Fibroblast of villous mesenchyme (primary cell): ENCODE results near the gene AXIN1. TPM values are rescaled to one million over a fixed set of nuclear protein-coding genes. Genes with fewer than 3 reads are reported as not detected.
A peak's percentile ranks its signal among the peaks of the same experiment; 100 is the strongest.

ENCODE experiments used
- DNase-seq: peaks from one replicate; pipeline ENCODE4 v3.0.0-alpha.2; 2010; ENCODE audit warnings: low read depth
- H3K4me3 ChIP-seq: 2 replicates; pipeline ENCODE4 v1.5.1; 2011; ENCODE audit warnings: low read depth, mild to moderate bottlenecking, low read length
- CTCF ChIP-seq: IDR thresholded peaks from 2 replicates; pipeline ENCODE4 v1.5.1; 2012; ENCODE audit warnings: low read depth, mild to moderate bottlenecking, low read length; ENCODE audit not compliant: insufficient read depth
- total RNA-seq: library from RNA; depleted of rRNA; stranded (reverse); fragments of >200 nt; gene quantifications from 2 replicates; pipeline ENCODE4 v1.2.3, GENCODE V29; 2012

AXIN1 gene
- total RNA-seq, 1 donor = 16.4 TPM

GRCh38 chr16:320206-320605 lies 32.3 kb downstream of the AXIN1 start:
- H3K4me3 ChIP-seq = no peak overlapping the region
- TF ChIP-seq CTCF = no peak
- DNase-seq = no peak

- H3K4me3 ChIP-seq = no peak overlapping the region
- TF ChIP-seq CTCF = peak; percentile 13
- no peak for DNase-seq
Measured at GRCh38 chr16:318628-319027, 33.9 kb downstream of the AXIN1 start.

GRCh38 chr16:317583-317982 lies 34.9 kb downstream of the AXIN1 start:
- H3K4me3 ChIP-seq = no peak overlapping the region
- no peak for TF ChIP-seq CTCF
- DNase-seq = no peak

GRCh38 chr16:316741-317464 lies 35.6 kb downstream of the AXIN1 start:
- no peak for DNase-seq
- H3K4me3 ChIP-seq = no peak overlapping the region
- TF ChIP-seq CTCF = no peak

GRCh38 chr16:314795-315299 lies 37.7 kb downstream of the AXIN1 start:
- DNase-seq = no peak
- no peak for TF ChIP-seq CTCF
- no peak overlapping the region for H3K4me3 ChIP-seq

- DNase-seq = no peak
- TF ChIP-seq CTCF = no peak
- H3K4me3 ChIP-seq = no peak overlapping the region
Measured at GRCh38 chr16:314351-314750, 38.2 kb downstream of the AXIN1 start.

- no peak for DNase-seq
- TF ChIP-seq CTCF = no peak
- H3K4me3 ChIP-seq = no peak overlapping the region
Measured at GRCh38 chr16:311725-312124, 40.8 kb downstream of the AXIN1 start.
